ENCODE measurements around the gene HSPB7.

DNA sequence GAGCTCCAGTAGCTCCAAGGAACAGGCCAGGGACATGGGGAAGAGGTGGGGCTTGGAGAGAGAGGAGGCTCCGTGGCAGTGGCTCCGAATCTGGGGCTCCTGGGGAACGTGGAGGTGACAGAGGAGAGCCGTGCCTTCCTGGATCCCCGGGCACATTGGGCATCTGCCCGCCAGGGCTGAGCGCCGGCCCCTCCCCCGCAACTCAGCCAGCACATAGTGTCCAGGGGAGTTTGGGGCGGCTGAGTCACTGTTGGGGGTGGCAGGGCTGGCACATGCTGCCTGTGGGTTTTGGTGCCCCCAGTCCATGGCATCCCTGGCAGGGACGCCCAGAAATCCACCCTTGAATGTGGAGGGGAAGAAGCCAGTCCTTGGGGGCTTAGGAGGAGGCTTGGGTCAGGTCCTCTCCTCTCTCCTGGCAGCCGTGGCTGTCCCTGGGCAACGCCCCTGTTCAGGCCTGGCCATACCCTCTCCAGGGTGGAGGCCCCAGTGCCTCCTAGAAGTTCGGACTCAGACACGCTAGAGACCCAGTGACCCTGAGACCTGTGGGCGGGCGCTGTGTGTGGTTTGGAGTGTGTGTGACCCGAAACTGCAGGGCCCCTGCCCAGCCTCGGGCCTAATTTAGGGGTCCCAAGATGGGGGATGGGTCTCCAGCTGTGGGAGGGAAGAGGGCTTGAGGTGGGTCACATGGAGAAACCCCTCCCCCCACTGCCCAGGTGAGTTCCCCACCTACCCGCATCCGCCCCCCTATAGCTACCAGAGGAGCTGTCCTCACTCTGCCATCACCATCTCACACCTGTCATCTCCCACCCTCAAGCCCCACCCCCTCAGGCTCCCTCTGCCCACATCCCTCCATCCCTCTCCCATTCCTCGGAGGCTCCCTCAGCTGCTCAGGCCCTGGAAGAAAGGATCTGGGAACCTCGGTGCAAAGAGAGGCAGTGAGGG is 1.6 kb downstream of the HSPB7 start:
- TF ChIP-seq, protein P1, sequence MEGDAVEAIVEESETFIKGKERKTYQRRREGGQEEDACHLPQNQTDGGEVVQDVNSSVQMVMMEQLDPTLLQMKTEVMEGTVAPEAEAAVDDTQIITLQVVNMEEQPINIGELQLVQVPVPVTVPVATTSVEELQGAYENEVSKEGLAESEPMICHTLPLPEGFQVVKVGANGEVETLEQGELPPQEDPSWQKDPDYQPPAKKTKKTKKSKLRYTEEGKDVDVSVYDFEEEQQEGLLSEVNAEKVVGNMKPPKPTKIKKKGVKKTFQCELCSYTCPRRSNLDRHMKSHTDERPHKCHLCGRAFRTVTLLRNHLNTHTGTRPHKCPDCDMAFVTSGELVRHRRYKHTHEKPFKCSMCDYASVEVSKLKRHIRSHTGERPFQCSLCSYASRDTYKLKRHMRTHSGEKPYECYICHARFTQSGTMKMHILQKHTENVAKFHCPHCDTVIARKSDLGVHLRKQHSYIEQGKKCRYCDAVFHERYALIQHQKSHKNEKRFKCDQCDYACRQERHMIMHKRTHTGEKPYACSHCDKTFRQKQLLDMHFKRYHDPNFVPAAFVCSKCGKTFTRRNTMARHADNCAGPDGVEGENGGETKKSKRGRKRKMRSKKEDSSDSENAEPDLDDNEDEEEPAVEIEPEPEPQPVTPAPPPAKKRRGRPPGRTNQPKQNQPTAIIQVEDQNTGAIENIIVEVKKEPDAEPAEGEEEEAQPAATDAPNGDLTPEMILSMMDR (conservative IDR thresholded peaks at IDR 0.05; ENCODE audit: low read length): no peak
- TF ChIP-seq EZH2phosphoT487 (IDR thresholded peaks at IDR 0.05; ENCODE audit: borderline replicate concordance): no peak

Data from Loucy (cell line).